A549 (cell line): Measurements from ENCODE around the gene CCDC97.

Experiments used
- CHD2 ChIP-seq: fragments of 150-350 bp; IDR thresholded peaks from 2 replicates; pipeline ENCODE4 v1.6.1; 2014; ENCODE audit warnings: low read length; ENCODE audit not compliant: partially characterized antibody
- CTCF ChIP-seq: fragments of >200 bp; sonication (Bioruptor Twin); formaldehyde crosslinking; IDR thresholded peaks from 3 replicates; pipeline ENCODE4 v1.5.1; 2016
- EP300 ChIP-seq, 2 experiments: fragments of >200 bp; sonication (Bioruptor Twin); formaldehyde crosslinking; IDR thresholded peaks; 2 replicates in 1 of 2; 3 replicates in 1 of 2; pipeline ENCODE4 v1.6.1; 2016 to 2017
- GATA3 ChIP-seq: IDR thresholded peaks from 2 replicates; pipeline ENCODE4 v1.6.1; 2012; ENCODE audit warnings: borderline replicate concordance
- HDAC2 ChIP-seq: fragments of 200-600 bp; sonication (generic); IDR thresholded peaks from 2 replicates; pipeline ENCODE4 v1.6.1; 2016
- MAFK ChIP-seq: fragments of 450-650 bp; IDR thresholded peaks from 2 replicates; pipeline ENCODE4 v1.6.1; 2014; ENCODE audit not compliant: partially characterized antibody
- MAZ ChIP-seq: fragments of 150-350 bp; IDR thresholded peaks from 2 replicates; pipeline ENCODE4 v1.6.1; 2014; ENCODE audit warnings: antibody characterized with exemption, low read depth, low read length, borderline replicate concordance
- POLR2A ChIP-seq: IDR thresholded peaks from 2 replicates; pipeline ENCODE4 v1.6.1; 2012; ENCODE audit warnings: mild to moderate bottlenecking, low read length
- RAD21 ChIP-seq, 2 experiments: fragments of >200 bp in 1 of 2; sonication (Bioruptor Twin) in 1 of 2; formaldehyde crosslinking in 1 of 2; IDR thresholded peaks in 1 of 2; conservative IDR thresholded peaks in 1 of 2; 2 replicates in 1 of 2; 3 replicates in 1 of 2; pipeline ENCODE4 v1.6.1; 2012 to 2018; ENCODE audit warnings: inconsistent platforms in 1 of 2
- RFX5 ChIP-seq: fragments of 450-650 bp; IDR thresholded peaks from 2 replicates; pipeline ENCODE4 v1.7.1; 2014; ENCODE audit warnings: antibody characterized with exemption, mild to moderate bottlenecking, moderate library complexity

DNA sequence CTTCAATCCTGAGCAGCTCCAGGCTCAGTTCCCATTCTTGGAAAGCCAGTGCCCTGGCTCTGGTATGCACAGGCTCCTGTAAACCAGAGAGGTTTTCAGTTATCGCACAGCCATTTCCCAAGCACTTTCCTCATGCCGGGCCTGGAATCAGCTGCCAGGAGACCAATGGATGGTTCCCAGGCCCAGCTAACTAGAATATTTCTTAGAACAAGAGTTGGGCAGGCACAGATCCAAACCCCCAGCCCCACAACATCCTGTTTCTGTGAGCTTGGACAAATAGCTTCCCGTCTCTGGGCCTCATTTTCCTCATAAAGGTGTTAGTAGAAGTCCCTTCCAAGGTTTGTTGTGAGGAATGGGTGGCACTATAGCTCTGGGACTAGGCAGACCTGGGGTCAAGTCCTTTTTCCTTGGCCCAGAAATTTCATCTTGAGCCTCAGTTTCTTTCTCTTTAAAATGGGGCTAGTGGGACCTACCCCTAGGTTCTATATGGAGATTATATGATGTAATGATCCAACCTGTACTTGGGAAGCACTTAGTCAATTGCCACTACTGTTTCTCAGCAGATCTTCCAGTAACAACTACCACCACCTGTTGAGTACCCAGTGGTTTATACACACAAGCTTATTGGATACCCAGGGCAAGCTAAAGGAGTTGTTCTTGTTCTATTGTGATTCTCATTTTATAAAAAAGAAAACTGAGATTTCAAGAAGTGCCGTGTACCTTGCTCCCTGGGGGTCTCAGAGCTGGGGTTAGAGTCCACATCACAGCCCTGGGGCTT, 5.1 kb upstream of the CCDC97 start:
- TF ChIP-seq RFX5 (no peak), POLR2A (no peak), CTCF (no peak), CHD2 (no peak), EP300 (IDR thresholded peaks at IDR 0.05) (no peak), RAD21 (conservative IDR thresholded peaks at IDR 0.05 in 1 of 2, IDR thresholded peaks at IDR 0.05 in 1 of 2) (no peak), GATA3 (no peak), MAZ (no peak), HDAC2 (no peak), MAFK (no peak)
